ENCODE data around the gene MRPS6. TPM values are rescaled to one million over a fixed set of nuclear protein-coding genes. Genes with fewer than 3 reads are reported as not detected.

The MRPS6 gene
- total RNA-seq, 1 donor from 2014 or later: 23.3 TPM

- no peak overlapping the region for H3K4me3 ChIP-seq
- intact Hi-C loops (cut with DNase I): no loop called here
- H3K4me1 ChIP-seq: no peaks in the 10 kb centered on the region
- no peaks in the 10 kb centered on the region for H3K9me3 ChIP-seq
- no peaks in the 10 kb centered on the region for H3K36me3 ChIP-seq
- no peaks in the 10 kb centered on the region for H3K27me3 ChIP-seq
- no peak for DNase-seq (ENCODE audit: extremely low spot score in 2 of 2)
- TF ChIP-seq CTCF (IDR thresholded peaks at IDR 0.05): no peak
- no peak for TF ChIP-seq POLR2AphosphoS5 (IDR thresholded peaks at IDR 0.05; ENCODE audit: insufficient read depth in 1 of 2, low read depth in 1 of 2)
- no peak for TF ChIP-seq POLR2A (IDR thresholded peaks at IDR 0.05)
- H3K27ac ChIP-seq: no peak overlapping the region
Observed at GRCh38 chr21:34052171-34052570, 21.2 kb upstream of the MRPS6 start.

- no peak for TF ChIP-seq POLR2A (IDR thresholded peaks at IDR 0.05)
- no peak for TF ChIP-seq POLR2AphosphoS5 (IDR thresholded peaks at IDR 0.05; ENCODE audit: insufficient read depth in 1 of 2, low read depth in 1 of 2)
- TF ChIP-seq CTCF (IDR thresholded peaks at IDR 0.05): no peak
- DNase-seq (ENCODE audit: extremely low spot score in 2 of 2): no peak
- no peaks in the 10 kb centered on the region for H3K27me3 ChIP-seq
- H3K4me3 ChIP-seq: no peak overlapping the region
- H3K27ac ChIP-seq: no peak overlapping the region
- intact Hi-C loops (cut with DNase I): no loop called here
- no peaks in the 10 kb centered on the region for H3K36me3 ChIP-seq
- no peaks in the 10 kb centered on the region for H3K9me3 ChIP-seq
- no peaks in the 10 kb centered on the region for H3K4me1 ChIP-seq
Observed at GRCh38 chr21:34054259-34054658, 19.1 kb upstream of the MRPS6 start.

- H3K36me3 ChIP-seq: no peaks in the 10 kb centered on the region
- no peak overlapping the region for H3K27ac ChIP-seq
- TF ChIP-seq POLR2A (IDR thresholded peaks at IDR 0.05) (no peak), POLR2AphosphoS5 (IDR thresholded peaks at IDR 0.05; ENCODE audit: insufficient read depth in 1 of 2, low read depth in 1 of 2) (no peak), CTCF (IDR thresholded peaks at IDR 0.05) (no peak)
- intact Hi-C loops (cut with DNase I): no loop called here
- no peaks in the 10 kb centered on the region for H3K9me3 ChIP-seq
- H3K27me3 ChIP-seq: no peaks in the 10 kb centered on the region
- no peak overlapping the region for H3K4me3 ChIP-seq
- no peak for DNase-seq (ENCODE audit: extremely low spot score in 2 of 2)
- H3K4me1 ChIP-seq: no peaks in the 10 kb centered on the region
Observed at GRCh38 chr21:34055615-34056014, 17.8 kb upstream of the MRPS6 start.

GRCh38 chr21:34061983-34062382 lies 11.4 kb upstream of the MRPS6 start:
- no peak overlapping the region for H3K27ac ChIP-seq
- DNase-seq (ENCODE audit: extremely low spot score in 2 of 2): no peak
- no peaks in the 10 kb centered on the region for H3K36me3 ChIP-seq
- H3K9me3 ChIP-seq: no peaks in the 10 kb centered on the region
- no peak for TF ChIP-seq POLR2A (IDR thresholded peaks at IDR 0.05)
- no peak for TF ChIP-seq POLR2AphosphoS5 (IDR thresholded peaks at IDR 0.05; ENCODE audit: insufficient read depth in 1 of 2, low read depth in 1 of 2)
- no peak for TF ChIP-seq CTCF (IDR thresholded peaks at IDR 0.05)
- no peak overlapping the region for H3K4me3 ChIP-seq
- intact Hi-C loops (cut with DNase I): no loop called here
- no peaks in the 10 kb centered on the region for H3K27me3 ChIP-seq
- H3K4me1 ChIP-seq: no peaks in the 10 kb centered on the region

GRCh38 chr21:34065027-34065426 lies 8.4 kb upstream of the MRPS6 start:
- TF ChIP-seq POLR2A (IDR thresholded peaks at IDR 0.05) (no peak), POLR2AphosphoS5 (IDR thresholded peaks at IDR 0.05; ENCODE audit: insufficient read depth in 1 of 2, low read depth in 1 of 2) (no peak), CTCF (IDR thresholded peaks at IDR 0.05) (no peak)
- no peak overlapping the region for H3K4me3 ChIP-seq
- no peak overlapping the region for H3K27ac ChIP-seq
- no peaks in the 10 kb centered on the region for H3K4me1 ChIP-seq
- DNase-seq (ENCODE audit: extremely low spot score in 2 of 2): no peak
- H3K36me3 ChIP-seq: no peaks in the 10 kb centered on the region
- H3K27me3 ChIP-seq: no peaks in the 10 kb centered on the region
- H3K9me3 ChIP-seq: no peaks in the 10 kb centered on the region
- intact Hi-C loops (cut with DNase I): no loop called here

Measured in vagina (tissue), 2 donors.